Muscle of arm (tissue), 12 donors: Measurements from ENCODE around the gene SCN4B. TPM values are rescaled to one million over a fixed set of nuclear protein-coding genes. Genes with fewer than 3 reads are reported as not detected.

Experiments used
- DNase-seq: peaks from one replicate; pipeline ENCODE4 v3.0.0-alpha.2; 2013
- polyA plus RNA-seq, 12 donors: library from polyadenylated mRNA; unstranded; fragments of 120-200 nt; gene quantifications; one replicate each; pipeline ENCODE4 v1.2.1, GENCODE V29; 2013; ENCODE audit not compliant: insufficient read length in 12 of 12

The SCN4B gene
- polyA plus RNA-seq, 12 donors = 2.5 to 6.0 (median 4.3) TPM; not detected in 1

- DNase-seq = no peak
Observed at GRCh38 chr11:118102721-118103261, 49.8 kb downstream of the SCN4B start.

- DNase-seq = no peak
Observed at GRCh38 chr11:118100691-118101232, 51.9 kb downstream of the SCN4B start.

- DNase-seq = no peak
Observed at GRCh38 chr11:118099838-118100556, 52.6 kb downstream of the SCN4B start.

GRCh38 chr11:118098996-118099837, 53.4 kb downstream of the SCN4B start:
- DNase-seq = no peak

GRCh38 chr11:118095967-118096367, 56.7 kb downstream of the SCN4B start:
- DNase-seq = no peak

DNA sequence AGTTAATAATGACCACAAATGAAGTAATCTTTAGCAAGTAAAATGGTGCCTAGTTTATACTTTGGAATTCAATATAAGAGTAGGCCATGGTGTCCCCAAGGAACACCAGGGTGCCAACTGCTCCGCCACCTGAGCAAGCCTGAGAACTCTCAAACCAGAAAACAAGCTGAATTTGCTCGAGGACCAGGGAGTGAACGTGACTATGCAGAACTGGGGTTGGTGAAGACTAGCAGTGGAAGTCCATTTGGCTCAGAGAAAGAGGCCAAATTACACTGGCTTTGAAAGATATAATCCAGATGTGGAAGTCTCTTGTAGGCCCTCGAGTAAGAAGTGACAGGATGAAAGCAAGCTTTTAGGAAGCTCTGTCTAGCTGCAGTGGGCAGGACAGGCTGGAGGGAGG, 57.1 kb downstream of the SCN4B start:
- no peak for DNase-seq

- no peak for DNase-seq
Observed at GRCh38 chr11:118092907-118093571, 59.6 kb downstream of the SCN4B start.

- no peak for DNase-seq
Observed at GRCh38 chr11:118091690-118092089, 60.9 kb downstream of the SCN4B start.

GRCh38 chr11:118090545-118091162, 62.0 kb downstream of the SCN4B start:
- no peak for DNase-seq

DNA sequence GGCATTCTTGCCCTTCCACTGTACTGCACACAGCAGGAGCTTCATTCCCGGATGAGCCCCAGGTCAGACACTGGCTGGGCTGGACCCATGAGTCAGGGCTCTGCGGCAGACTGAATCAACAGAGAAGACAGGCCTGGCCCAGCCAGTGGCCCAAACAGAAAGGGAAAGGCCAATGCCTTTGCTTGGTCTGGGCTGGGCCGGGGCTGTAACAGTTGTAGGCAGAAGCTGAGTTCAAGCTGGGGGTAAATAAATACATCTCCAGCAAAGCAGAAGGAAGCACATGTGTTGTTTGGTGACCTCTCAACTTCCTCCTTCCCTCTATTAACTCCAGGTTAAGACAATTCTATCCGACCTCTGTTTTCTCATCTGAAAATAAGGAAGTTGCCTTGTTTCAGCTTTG, 64.1 kb downstream of the SCN4B start:
- no peak for DNase-seq

GRCh38 chr11:118087931-118088330, 64.7 kb downstream of the SCN4B start:
- no peak for DNase-seq

GRCh38 chr11:118086913-118087768, 65.5 kb downstream of the SCN4B start, which contains the start of gene SMIM35:
SMIM35 (minus strand) TSS chr11:118086963; CDS start chr11:118086757, 206 bp downstream.
- no peak for DNase-seq

DNA sequence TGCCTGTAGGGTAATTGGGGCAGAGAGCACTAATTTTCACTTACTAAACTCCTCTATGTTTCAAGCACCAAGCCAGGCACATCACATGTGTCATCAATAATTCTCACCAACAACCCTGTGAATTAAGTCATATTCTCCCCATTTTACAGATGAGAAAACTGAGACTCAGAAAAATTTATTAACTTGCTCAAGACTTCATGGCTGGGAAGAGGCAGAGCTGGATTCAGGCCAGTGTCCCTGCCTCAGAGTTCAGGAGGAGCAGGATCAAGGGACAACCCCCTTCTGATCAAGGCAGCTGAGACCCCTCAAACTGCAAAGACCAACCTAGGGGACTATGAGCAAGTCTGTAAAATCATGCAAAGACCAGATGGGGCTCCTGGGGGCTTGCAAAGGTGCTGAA, 68.0 kb downstream of the SCN4B start:
- no peak for DNase-seq

- no peak for DNase-seq
Observed at GRCh38 chr11:118084247-118084646, 68.4 kb downstream of the SCN4B start.

Other genes with a start within 250 kb of the SCN4B start
- 1 to 10 TPM in 2 of 12 donors, under 1 TPM in 6, not detected in 4; 0.11 to 3.6 (median 0.28) TPM for gene TMPRSS13, start 223.4 kb downstream of the SCN4B start, polyA plus RNA-seq
- gene IL10RA, start 166.4 kb downstream of the SCN4B start, polyA plus RNA-seq = 1 to 10 TPM in 11 of 12 donors, not detected in 1; 2.6 to 9.2 (median 4.4) TPM
- gene TMPRSS4, start 75.7 kb downstream of the SCN4B start, polyA plus RNA-seq = 10 to 100 TPM in 1 of 12 donors, 1 to 10 TPM in 1, under 1 TPM in 9, not detected in 1; 0.05 to 20.5 (median 0.41) TPM
- under 1 TPM in 8 of 12 donors, not detected in 4; 0.11 to 0.36 (median 0.15) TPM for gene SMIM35, start 65.9 kb downstream of the SCN4B start, polyA plus RNA-seq
- gene SCN2B, start 23.8 kb upstream of the SCN4B start, polyA plus RNA-seq = 10 to 100 TPM in 1 of 12 donors, 1 to 10 TPM in 11; 2.5 to 71.5 (median 4.9) TPM
- gene JAML, start 72.2 kb upstream of the SCN4B start, polyA plus RNA-seq = 10 to 100 TPM in 1 of 12 donors, 1 to 10 TPM in 10, not detected in 1; 1.7 to 15.5 (median 3.0) TPM
- gene MPZL3, start 99.5 kb upstream of the SCN4B start, polyA plus RNA-seq = 1 to 10 TPM in 5 of 12 donors, under 1 TPM in 6, not detected in 1; 0.49 to 5.2 (median 0.89) TPM
- gene MPZL2, start 111.5 kb upstream of the SCN4B start, polyA plus RNA-seq = 10 to 100 TPM in 3 of 12 donors, 1 to 10 TPM in 5, under 1 TPM in 3, not detected in 1; 0.47 to 37.8 (median 1.6) TPM
- 1 to 10 TPM in 3 of 12 donors, under 1 TPM in 7, not detected in 2; 0.32 to 9.9 (median 0.56) TPM for gene CD3E, start 151.9 kb upstream of the SCN4B start, polyA plus RNA-seq
- 1 to 10 TPM in 2 of 12 donors, under 1 TPM in 3, not detected in 7; 0.41 to 4.4 (median 0.82) TPM for gene CD3D, start 189.9 kb upstream of the SCN4B start, polyA plus RNA-seq
- gene CD3G, start 191.5 kb upstream of the SCN4B start, polyA plus RNA-seq = 1 to 10 TPM in 1 of 12 donors, under 1 TPM in 6, not detected in 5; 0.07 to 2.3 (median 0.26) TPM
- gene UBE4A, start 206.8 kb upstream of the SCN4B start, polyA plus RNA-seq = 100 to 1,000 TPM in 1 of 12 donors, 10 to 100 TPM in 11; 20.3 to 160 (median 25.9) TPM
- 100 to 1,000 TPM in 11 of 12 donors, not detected in 1; 296 to 410 (median 345) TPM for gene ATP5MG, start 248.8 kb upstream of the SCN4B start, polyA plus RNA-seq